HepG2 (cell line): ENCODE data around the gene ADH4. TPM values are rescaled to one million over a fixed set of nuclear protein-coding genes. Genes with fewer than 3 reads are reported as not detected.

Source experiments
- AGO2 ChIP-seq: fragments of 200-400 bp; formaldehyde crosslinking; optimal IDR thresholded peaks from 2 replicates; pipeline ENCODE3; 2017; ENCODE audit warnings: mild to moderate bottlenecking, low read depth, low read length, moderate library complexity
- ARNT2 ChIP-seq: sonication (generic); formaldehyde crosslinking; IDR thresholded peaks from 2 replicates; pipeline ENCODE4 v1.8.0; 2022; ENCODE audit warnings: mild to moderate bottlenecking, low read depth, missing genetic modification reagents, moderate library complexity
- CHD4 ChIP-seq: fragments of 200-600 bp; sonication (generic); IDR thresholded peaks from 2 replicates; pipeline ENCODE4 v1.7.0; 2017; ENCODE audit warnings: mild to moderate bottlenecking, low read length, borderline replicate concordance
- DMAP1 ChIP-seq: IDR thresholded peaks from 2 replicates; pipeline ENCODE4 v1.6.1; 2016
- DPF2 ChIP-seq: sonication (generic); formaldehyde crosslinking; IDR thresholded peaks from 2 replicates; pipeline ENCODE4 v1.4.0; 2020; ENCODE audit warnings: mild to moderate bottlenecking, low read depth, missing genetic modification reagents, borderline replicate concordance
- GATAD2A ChIP-seq: IDR thresholded peaks from 2 replicates; pipeline ENCODE4 v1.6.1; 2016
- GFI1 ChIP-seq: sonication (generic); formaldehyde crosslinking; IDR thresholded peaks from 2 replicates; pipeline ENCODE4 v1.5.0; 2020; ENCODE audit warnings: missing genetic modification reagents, mild to moderate bottlenecking, borderline replicate concordance
- HNRNPLL ChIP-seq: fragments of 200-400 bp; formaldehyde crosslinking; IDR thresholded peaks from 2 replicates; pipeline ENCODE4 v1.6.1; 2017; ENCODE audit warnings: mild to moderate bottlenecking, low read depth, low read length; ENCODE audit not compliant: poor library complexity, severe bottlenecking
- HOXD1 ChIP-seq: sonication (generic); formaldehyde crosslinking; IDR thresholded peaks from 2 replicates; pipeline ENCODE4 v1.5.0; 2020; ENCODE audit warnings: missing genetic modification reagents
- KDM1A ChIP-seq: IDR thresholded peaks from 2 replicates; pipeline ENCODE4 v1.6.1; 2016; ENCODE audit warnings: missing compliant biosample characterization
- KLF9 ChIP-seq: IDR thresholded peaks from 2 replicates; pipeline ENCODE4 v1.6.1; 2016; ENCODE audit warnings: low read depth
- KMT2A ChIP-seq: sonication (generic); formaldehyde crosslinking; IDR thresholded peaks from 2 replicates; pipeline ENCODE4 v1.4.0; 2020; ENCODE audit warnings: missing genetic modification reagents
- RFX1 ChIP-seq: fragments of 450-650 bp; IDR thresholded peaks from 2 replicates; pipeline ENCODE4 v1.6.1; 2017
- RXRA ChIP-seq: sonication (generic); formaldehyde crosslinking; IDR thresholded peaks from 2 replicates; pipeline ENCODE4 v1.5.1; 2020; ENCODE audit warnings: missing genetic modification reagents
- SATB2 ChIP-seq: sonication (generic); formaldehyde crosslinking; IDR thresholded peaks from 2 replicates; pipeline ENCODE4 v1.5.0; 2020; ENCODE audit warnings: missing genetic modification reagents
- SIN3B ChIP-seq: fragments of 150-350 bp; IDR thresholded peaks from 2 replicates; pipeline ENCODE4 v1.6.1; 2014; ENCODE audit warnings: low read length
- SP140L ChIP-seq: sonication (generic); formaldehyde crosslinking; IDR thresholded peaks from 2 replicates; pipeline ENCODE4 v1.4.0; 2020; ENCODE audit warnings: missing genetic modification reagents, borderline replicate concordance
- ZNF24 ChIP-seq: fragments of 450-650 bp; IDR thresholded peaks from 2 replicates; pipeline ENCODE4 v1.6.1; 2017; ENCODE audit warnings: antibody characterized with exemption, mild to moderate bottlenecking
- ZNF615 ChIP-seq: sonication (generic); formaldehyde crosslinking; IDR thresholded peaks from 2 replicates; pipeline ENCODE4 v1.5.0; 2020; ENCODE audit warnings: mild to moderate bottlenecking, missing genetic modification reagents, borderline replicate concordance
- ZNF678 ChIP-seq: sonication (generic); formaldehyde crosslinking; IDR thresholded peaks from 2 replicates; pipeline ENCODE4 v1.4.0; 2020; ENCODE audit warnings: mild to moderate bottlenecking, missing genetic modification reagents
- ZNF841 ChIP-seq: sonication (generic); formaldehyde crosslinking; IDR thresholded peaks from 2 replicates; pipeline ENCODE4 v1.8.1; 2023; ENCODE audit warnings: missing genetic modification reagents, borderline replicate concordance
- polyA plus RNA-seq, 8 experiments: library from polyadenylated mRNA; depleted of rRNA in 3 of 8; stranded (reverse) in 7 of 8; unstranded in 1 of 8; fragments of >200 nt; fragmentation: Illumina TruSeq in 4 of 8; extraction: Trizol in 4 of 8; gene quantifications; 2 replicates each; pipeline versions ENCODE4 v1.2.1 to v1.2.3, GENCODE V29; 2011 to 2016; ENCODE audit warnings: low read depth in 4 of 8, missing spikeins in 1 of 8, mixed read lengths in 1 of 8; ENCODE audit not compliant: insufficient read depth in 1 of 8
- total RNA-seq, 5 experiments: library from RNA; depleted of rRNA; stranded (reverse); fragments of >200 nt; fragmentation: Illumina TruSeq; extraction: Trizol; gene quantifications; 2 replicates each; pipeline ENCODE4 v1.2.3, GENCODE V29; 2016; ENCODE audit warnings: low read depth in 1 of 5
- TF ChIP-seq, protein P1 (sequence below): sonication (generic); formaldehyde crosslinking; IDR thresholded peaks from 2 replicates; pipeline ENCODE4 v1.4.0; 2020; ENCODE audit warnings: missing genetic modification reagents
- TF ChIP-seq, protein P2 (sequence below): sonication (generic); formaldehyde crosslinking; IDR thresholded peaks from 2 replicates; pipeline ENCODE4 v1.4.0; 2020; ENCODE audit warnings: missing genetic modification reagents
- TF ChIP-seq, protein P3 (sequence below): sonication (generic); formaldehyde crosslinking; IDR thresholded peaks from 2 replicates; pipeline ENCODE4 v1.8.1; 2022; ENCODE audit warnings: mild to moderate bottlenecking, missing genetic modification reagents
- TF ChIP-seq, protein P4 (sequence below): IDR thresholded peaks from 2 replicates; pipeline ENCODE4 v1.6.1; 2012; ENCODE audit warnings: low read length, improper control_type of control experiment

Gene ADH4
- total and polyA plus RNA-seq, 2 of the 13 experiments (the other 11 are each of a cell fraction or from before 2014, with no cell fraction given), result 24.3 to 31.1 TPM

DNA sequence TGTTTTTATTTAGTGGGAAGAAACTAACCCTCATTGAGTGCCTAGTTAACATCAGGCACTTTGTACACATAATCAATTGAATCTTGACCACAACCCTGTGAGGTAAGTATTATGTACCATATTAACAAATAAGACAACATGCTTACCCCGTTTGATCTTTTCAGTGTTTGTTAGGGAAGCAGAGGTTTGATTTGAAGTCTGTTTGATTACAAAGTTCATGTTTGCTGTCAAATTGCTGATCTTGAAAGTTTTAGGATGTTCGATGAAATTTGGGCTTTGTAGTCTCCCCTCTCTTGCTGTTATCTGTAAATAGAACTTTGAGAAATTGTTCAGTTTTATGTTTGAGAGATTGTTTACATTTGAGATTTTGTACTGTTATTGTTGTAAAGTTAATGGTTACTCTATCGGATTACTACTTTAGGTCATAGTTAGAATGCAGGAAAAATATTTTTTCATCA lies 13.4 kb upstream of the ADH4 start (continued):
- TF ChIP-seq, protein P1, sequence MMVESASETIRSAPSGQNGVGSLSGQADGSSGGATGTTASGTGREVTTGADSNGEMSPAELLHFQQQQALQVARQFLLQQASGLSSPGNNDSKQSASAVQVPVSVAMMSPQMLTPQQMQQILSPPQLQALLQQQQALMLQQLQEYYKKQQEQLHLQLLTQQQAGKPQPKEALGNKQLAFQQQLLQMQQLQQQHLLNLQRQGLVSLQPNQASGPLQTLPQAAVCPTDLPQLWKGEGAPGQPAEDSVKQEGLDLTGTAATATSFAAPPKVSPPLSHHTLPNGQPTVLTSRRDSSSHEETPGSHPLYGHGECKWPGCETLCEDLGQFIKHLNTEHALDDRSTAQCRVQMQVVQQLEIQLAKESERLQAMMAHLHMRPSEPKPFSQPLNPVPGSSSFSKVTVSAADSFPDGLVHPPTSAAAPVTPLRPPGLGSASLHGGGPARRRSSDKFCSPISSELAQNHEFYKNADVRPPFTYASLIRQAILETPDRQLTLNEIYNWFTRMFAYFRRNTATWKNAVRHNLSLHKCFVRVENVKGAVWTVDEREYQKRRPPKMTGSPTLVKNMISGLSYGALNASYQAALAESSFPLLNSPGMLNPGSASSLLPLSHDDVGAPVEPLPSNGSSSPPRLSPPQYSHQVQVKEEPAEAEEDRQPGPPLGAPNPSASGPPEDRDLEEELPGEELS (CRISPR knock-in tag), result peak; percentile 100
- TF ChIP-seq AGO2, result no peak
- TF ChIP-seq, protein P2, sequence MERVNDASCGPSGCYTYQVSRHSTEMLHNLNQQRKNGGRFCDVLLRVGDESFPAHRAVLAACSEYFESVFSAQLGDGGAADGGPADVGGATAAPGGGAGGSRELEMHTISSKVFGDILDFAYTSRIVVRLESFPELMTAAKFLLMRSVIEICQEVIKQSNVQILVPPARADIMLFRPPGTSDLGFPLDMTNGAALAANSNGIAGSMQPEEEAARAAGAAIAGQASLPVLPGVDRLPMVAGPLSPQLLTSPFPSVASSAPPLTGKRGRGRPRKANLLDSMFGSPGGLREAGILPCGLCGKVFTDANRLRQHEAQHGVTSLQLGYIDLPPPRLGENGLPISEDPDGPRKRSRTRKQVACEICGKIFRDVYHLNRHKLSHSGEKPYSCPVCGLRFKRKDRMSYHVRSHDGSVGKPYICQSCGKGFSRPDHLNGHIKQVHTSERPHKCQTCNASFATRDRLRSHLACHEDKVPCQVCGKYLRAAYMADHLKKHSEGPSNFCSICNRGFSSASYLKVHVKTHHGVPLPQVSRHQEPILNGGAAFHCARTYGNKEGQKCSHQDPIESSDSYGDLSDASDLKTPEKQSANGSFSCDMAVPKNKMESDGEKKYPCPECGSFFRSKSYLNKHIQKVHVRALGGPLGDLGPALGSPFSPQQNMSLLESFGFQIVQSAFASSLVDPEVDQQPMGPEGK (CRISPR knock-in tag), result peak; percentile 54
- no peak for TF ChIP-seq ZNF678 (CRISPR knock-in tag)
- no peak for TF ChIP-seq ZNF615 (CRISPR knock-in tag)
- peak; percentile 99 for TF ChIP-seq GFI1 (CRISPR knock-in tag)
- TF ChIP-seq, protein P3, sequence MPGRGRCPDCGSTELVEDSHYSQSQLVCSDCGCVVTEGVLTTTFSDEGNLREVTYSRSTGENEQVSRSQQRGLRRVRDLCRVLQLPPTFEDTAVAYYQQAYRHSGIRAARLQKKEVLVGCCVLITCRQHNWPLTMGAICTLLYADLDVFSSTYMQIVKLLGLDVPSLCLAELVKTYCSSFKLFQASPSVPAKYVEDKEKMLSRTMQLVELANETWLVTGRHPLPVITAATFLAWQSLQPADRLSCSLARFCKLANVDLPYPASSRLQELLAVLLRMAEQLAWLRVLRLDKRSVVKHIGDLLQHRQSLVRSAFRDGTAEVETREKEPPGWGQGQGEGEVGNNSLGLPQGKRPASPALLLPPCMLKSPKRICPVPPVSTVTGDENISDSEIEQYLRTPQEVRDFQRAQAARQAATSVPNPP (CRISPR knock-in tag), result no peak
- peak; percentile 99 for TF ChIP-seq DPF2 (CRISPR knock-in tag)
- no peak for TF ChIP-seq SP140L (CRISPR knock-in tag)
- TF ChIP-seq KDM1A (CRISPR knock-in tag), result peak; percentile 85
- TF ChIP-seq KMT2A (CRISPR knock-in tag), result 0 out of 2 replicates have a peak, but pooled peaks have one; percentile 23
- TF ChIP-seq ZNF841 (CRISPR knock-in tag), result 0 out of 2 replicates have a peak, but pooled peaks have one; percentile 47
- TF ChIP-seq RFX1, result no peak
- TF ChIP-seq GATAD2A, result peak; percentile 98
- TF ChIP-seq, protein P4, sequence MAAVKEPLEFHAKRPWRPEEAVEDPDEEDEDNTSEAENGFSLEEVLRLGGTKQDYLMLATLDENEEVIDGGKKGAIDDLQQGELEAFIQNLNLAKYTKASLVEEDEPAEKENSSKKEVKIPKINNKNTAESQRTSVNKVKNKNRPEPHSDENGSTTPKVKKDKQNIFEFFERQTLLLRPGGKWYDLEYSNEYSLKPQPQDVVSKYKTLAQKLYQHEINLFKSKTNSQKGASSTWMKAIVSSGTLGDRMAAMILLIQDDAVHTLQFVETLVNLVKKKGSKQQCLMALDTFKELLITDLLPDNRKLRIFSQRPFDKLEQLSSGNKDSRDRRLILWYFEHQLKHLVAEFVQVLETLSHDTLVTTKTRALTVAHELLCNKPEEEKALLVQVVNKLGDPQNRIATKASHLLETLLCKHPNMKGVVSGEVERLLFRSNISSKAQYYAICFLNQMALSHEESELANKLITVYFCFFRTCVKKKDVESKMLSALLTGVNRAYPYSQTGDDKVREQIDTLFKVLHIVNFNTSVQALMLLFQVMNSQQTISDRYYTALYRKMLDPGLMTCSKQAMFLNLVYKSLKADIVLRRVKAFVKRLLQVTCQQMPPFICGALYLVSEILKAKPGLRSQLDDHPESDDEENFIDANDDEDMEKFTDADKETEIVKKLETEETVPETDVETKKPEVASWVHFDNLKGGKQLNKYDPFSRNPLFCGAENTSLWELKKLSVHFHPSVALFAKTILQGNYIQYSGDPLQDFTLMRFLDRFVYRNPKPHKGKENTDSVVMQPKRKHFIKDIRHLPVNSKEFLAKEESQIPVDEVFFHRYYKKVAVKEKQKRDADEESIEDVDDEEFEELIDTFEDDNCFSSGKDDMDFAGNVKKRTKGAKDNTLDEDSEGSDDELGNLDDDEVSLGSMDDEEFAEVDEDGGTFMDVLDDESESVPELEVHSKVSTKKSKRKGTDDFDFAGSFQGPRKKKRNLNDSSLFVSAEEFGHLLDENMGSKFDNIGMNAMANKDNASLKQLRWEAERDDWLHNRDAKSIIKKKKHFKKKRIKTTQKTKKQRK, result no peak
- peak; percentile 86 for TF ChIP-seq SATB2 (CRISPR knock-in tag)
- TF ChIP-seq SIN3B, result no peak
- peak; percentile 25; the same call in 1 of the 2 replicates for TF ChIP-seq CHD4
- peak; percentile 53; the same call in 1 of the 2 replicates for TF ChIP-seq RXRA
- TF ChIP-seq HNRNPLL, result no peak
- peak; percentile 55; the same call in 1 of the 2 replicates for TF ChIP-seq DMAP1 (CRISPR knock-in tag)
- peak; percentile 96 for TF ChIP-seq HOXD1 (CRISPR knock-in tag)
- no peak for TF ChIP-seq KLF9
- 0 out of 2 replicates have a peak, but pooled peaks have one; percentile 21 for TF ChIP-seq ARNT2 (CRISPR knock-in tag)
- TF ChIP-seq ZNF24, result peak; percentile 77; the same call in 1 of the 2 replicates
